MCF 10A (cell line): ENCODE measurements around the gene CFAP299. TPM values are rescaled to one million over a fixed set of nuclear protein-coding genes. Genes with fewer than 3 reads are reported as not detected.
"Not testable (repeated sequence)": the region's sequence is repeated elsewhere in the genome, so short reads cannot be mapped to it uniquely, and the experiment has no call there.

ENCODE experiments used
- BruUV-seq: library from RNA; stranded (reverse); fragments of 400-500 nt; replicated peaks from 2 replicates; lab custom pipeline; 2021; lab: Mats Ljungman, UMichigan
- CTCF ChIA-PET: fragments of 300-600 bp; sonication (Branson Sonifier 250); formaldehyde crosslinking; extraction: SDS; loops from one replicate; lab custom pipeline; 2021; ENCODE audit warnings: antibody characterized with exemption, inconsistent platforms; lab: Yijun Ruan, JAX
- POLR2A ChIA-PET: fragments of 300-600, 350-650 bp; sonication (Branson Sonifier 250); formaldehyde crosslinking; extraction: SDS; loops from one replicate; lab custom pipeline; 2020; ENCODE audit warnings: antibody characterized with exemption, inconsistent platforms; lab: Yijun Ruan, JAX
- DNase-seq: peaks from one replicate; pipeline ENCODE4 v3.0.0-alpha.2; 2018; ENCODE audit not compliant: unreplicated experiment
- H3K27ac Mint-ChIP-seq: one replicate; pipeline ENCODE4 v1.8.0; 2022; ENCODE audit warnings: mild to moderate bottlenecking, low read depth, mixed read lengths; ENCODE audit not compliant: unreplicated experiment
- H3K27me3 Mint-ChIP-seq: one replicate; pipeline ENCODE4 v1.8.0; 2022; ENCODE audit warnings: mixed read lengths; ENCODE audit not compliant: insufficient read depth, unreplicated experiment
- H3K36me3 Mint-ChIP-seq: one replicate; pipeline ENCODE4 v1.8.0; 2022; ENCODE audit warnings: mild to moderate bottlenecking, moderate library complexity, mixed read lengths; ENCODE audit not compliant: insufficient read depth, unreplicated experiment
- H3K4me1 Mint-ChIP-seq: one replicate; pipeline ENCODE4 v1.8.0; 2022; ENCODE audit warnings: mixed read lengths; ENCODE audit not compliant: insufficient read depth, unreplicated experiment
- H3K4me3 Mint-ChIP-seq: one replicate; pipeline ENCODE4 v1.8.0; 2022; ENCODE audit warnings: mild to moderate bottlenecking, moderate library complexity, mixed read lengths; ENCODE audit not compliant: unreplicated experiment
- H3K9me3 Mint-ChIP-seq: one replicate; pipeline ENCODE4 v1.8.0; 2022; ENCODE audit warnings: mixed read lengths; ENCODE audit not compliant: unreplicated experiment
- CTCF ChIP-seq: fragments of 200-600 bp; IDR thresholded peaks from one replicate; pipeline ENCODE4 v1.8.0; 2022; ENCODE audit warnings: antibody characterized with exemption, mild to moderate bottlenecking; ENCODE audit not compliant: unreplicated experiment
- intact Hi-C: fragments of 100-400 bp; cut with micrococcal nuclease; formaldehyde crosslinking; loops from 2 replicates; pipeline ENCODE4 v1.14.1; 2022
- total RNA-seq: library from RNA; stranded (reverse); gene quantifications from 2 replicates; pipeline ENCODE4 v1.2.3, GENCODE V29; 2022

CFAP299 gene
- total RNA-seq, 1 experiment from 2014 or later, result 0.33 TPM

- intact Hi-C loops, result loop anchor here (10.0 kb wide), 1 partner anchor 56 kb away; no protein-coding TSS in a partner anchor
- Mint-ChIP-seq H3K27me3 (no peaks in the 10 kb centered on the region), H3K4me3 (no peak overlapping the region), H3K9me3 (no peaks in the 10 kb centered on the region), H3K4me1 (no peaks in the 10 kb centered on the region), H3K27ac (no peak overlapping the region), H3K36me3 (no peaks in the 10 kb centered on the region)
- ChIA-PET CTCF (interaction anchor here (0.6 kb wide), 1 partner anchor 64 kb away, joined by 3 read pairs; no protein-coding TSS in a partner anchor), POLR2A (no interaction called here)
- DNase-seq, result no peak
- no TSS peak for BruUV-seq
- no peak for TF ChIP-seq CTCF
These were observed 342.9 kb downstream of the CFAP299 start for GRCh38 chr4:80678413-80678812.

- no peak overlapping the region for H3K27ac Mint-ChIP-seq
- H3K9me3 Mint-ChIP-seq, result no peaks in the 10 kb centered on the region
- no peak for DNase-seq
- no peaks in the 10 kb centered on the region for H3K4me1 Mint-ChIP-seq
- no peaks in the 10 kb centered on the region for H3K36me3 Mint-ChIP-seq
- no TSS peak for BruUV-seq
- ChIA-PET CTCF (no interaction called here), POLR2A (interaction anchor here (0.7 kb wide), 1 partner anchor 82 kb away, joined by 3 read pairs; no protein-coding TSS in a partner anchor)
- no peak overlapping the region for H3K4me3 Mint-ChIP-seq
- H3K27me3 Mint-ChIP-seq, result no peaks in the 10 kb centered on the region
- no peak for TF ChIP-seq CTCF
- intact Hi-C loops, result no loop called here
These were observed 345.4 kb downstream of the CFAP299 start for GRCh38 chr4:80680934-80681333.

- CTCF ChIA-PET, result no interaction called here
- no peak for TF ChIP-seq CTCF
- intact Hi-C loops, result no loop called here
- no peaks in the 10 kb centered on the region for H3K4me1 Mint-ChIP-seq
- no peaks in the 10 kb centered on the region for H3K36me3 Mint-ChIP-seq
- no peak for DNase-seq
- H3K27ac Mint-ChIP-seq, result no peak overlapping the region
- POLR2A ChIA-PET, result interaction anchor here (0.6 kb wide), 1 partner anchor 70 kb away, joined by 4 read pairs; no protein-coding TSS in a partner anchor
- BruUV-seq, result no TSS peak
- no peak overlapping the region for H3K4me3 Mint-ChIP-seq
- no peaks in the 10 kb centered on the region for H3K9me3 Mint-ChIP-seq
- H3K27me3 Mint-ChIP-seq, result no peaks in the 10 kb centered on the region
These were observed 349.7 kb downstream of the CFAP299 start for GRCh38 chr4:80685214-80685613.

GRCh38 chr4:80687736-80688135 is 352.2 kb downstream of the CFAP299 start:
- intact Hi-C loops, BruUV-seq, H3K27me3 Mint-ChIP-seq, CTCF ChIA-PET, H3K4me1 Mint-ChIP-seq, H3K36me3 Mint-ChIP-seq, DNase-seq, H3K9me3 Mint-ChIP-seq, H3K4me3 Mint-ChIP-seq, H3K27ac Mint-ChIP-seq, POLR2A ChIA-PET: not testable (repeated sequence)
